AG09309 (cell line): Measurements from ENCODE around the gene GPX4.
"Not testable (repeated sequence)": the region's sequence is repeated elsewhere in the genome, so short reads cannot be mapped to it uniquely, and the experiment has no call there.

Experiments
- DNase-seq: peaks from one replicate; pipeline ENCODE4 v3.0.0-alpha.2; 2010; ENCODE audit warnings: low read depth
- H3K4me3 ChIP-seq: 2 replicates; pipeline ENCODE4 v1.5.1; 2011; ENCODE audit warnings: mild to moderate bottlenecking, low read depth, low read length, moderate library complexity; ENCODE audit not compliant: control insufficient read depth
- TF ChIP-seq, protein P1 (sequence below): IDR thresholded peaks from 2 replicates; pipeline ENCODE4 v1.5.1; 2011; ENCODE audit warnings: mild to moderate bottlenecking, low read depth, low read length, inconsistent platforms; ENCODE audit not compliant: insufficient read depth, control insufficient read depth; ENCODE audit errors: missing control alignments

The GPX4 gene

GRCh38 chr19:1123381-1123780 is 19.6 kb downstream of the GPX4 start:
- no peak for DNase-seq
- TF ChIP-seq, protein P1, sequence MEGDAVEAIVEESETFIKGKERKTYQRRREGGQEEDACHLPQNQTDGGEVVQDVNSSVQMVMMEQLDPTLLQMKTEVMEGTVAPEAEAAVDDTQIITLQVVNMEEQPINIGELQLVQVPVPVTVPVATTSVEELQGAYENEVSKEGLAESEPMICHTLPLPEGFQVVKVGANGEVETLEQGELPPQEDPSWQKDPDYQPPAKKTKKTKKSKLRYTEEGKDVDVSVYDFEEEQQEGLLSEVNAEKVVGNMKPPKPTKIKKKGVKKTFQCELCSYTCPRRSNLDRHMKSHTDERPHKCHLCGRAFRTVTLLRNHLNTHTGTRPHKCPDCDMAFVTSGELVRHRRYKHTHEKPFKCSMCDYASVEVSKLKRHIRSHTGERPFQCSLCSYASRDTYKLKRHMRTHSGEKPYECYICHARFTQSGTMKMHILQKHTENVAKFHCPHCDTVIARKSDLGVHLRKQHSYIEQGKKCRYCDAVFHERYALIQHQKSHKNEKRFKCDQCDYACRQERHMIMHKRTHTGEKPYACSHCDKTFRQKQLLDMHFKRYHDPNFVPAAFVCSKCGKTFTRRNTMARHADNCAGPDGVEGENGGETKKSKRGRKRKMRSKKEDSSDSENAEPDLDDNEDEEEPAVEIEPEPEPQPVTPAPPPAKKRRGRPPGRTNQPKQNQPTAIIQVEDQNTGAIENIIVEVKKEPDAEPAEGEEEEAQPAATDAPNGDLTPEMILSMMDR, result no peak
- H3K4me3 ChIP-seq, result no peak overlapping the region

- DNase-seq, result no peak
- TF ChIP-seq, protein P1, result no peak
- H3K4me3 ChIP-seq, result no peak overlapping the region
These were observed 20.3 kb downstream of the GPX4 start for GRCh38 chr19:1123885-1124677.

GRCh38 chr19:1125601-1126467 is 22.0 kb downstream of the GPX4 start:
- TF ChIP-seq, protein P1, result no peak
- no peak overlapping the region for H3K4me3 ChIP-seq
- no peak for DNase-seq

- DNase-seq, result no peak
- H3K4me3 ChIP-seq, result no peak overlapping the region
- TF ChIP-seq, protein P1, result no peak
These were observed 23.4 kb downstream of the GPX4 start for GRCh38 chr19:1126984-1127760.

GRCh38 chr19:1128106-1128505 is 24.3 kb downstream of the GPX4 start:
- TF ChIP-seq, protein P1, result no peak
- no peak overlapping the region for H3K4me3 ChIP-seq
- no peak for DNase-seq

- TF ChIP-seq, protein P1, result peak; percentile 10
- not testable (repeated sequence) for H3K4me3 ChIP-seq, DNase-seq
These were observed 25.3 kb downstream of the GPX4 start for GRCh38 chr19:1129084-1129483.
